A549 treated with DMSO at 1 μM for 4 hours (cell line): Measurements from ENCODE around the gene NUMA1. TPM values are rescaled to one million over a fixed set of nuclear protein-coding genes. Genes with fewer than 3 reads are reported as not detected.

ENCODE experiments used
- total RNA-seq: library from RNA; stranded (reverse); fragments of 200-300 nt; extraction: Qiagen RNA extraction; gene quantifications from 5 replicates; pipeline ENCODE4 v1.2.3, GENCODE V29; 2022; ENCODE audit warnings: low read depth

NUMA1 gene, protein sequence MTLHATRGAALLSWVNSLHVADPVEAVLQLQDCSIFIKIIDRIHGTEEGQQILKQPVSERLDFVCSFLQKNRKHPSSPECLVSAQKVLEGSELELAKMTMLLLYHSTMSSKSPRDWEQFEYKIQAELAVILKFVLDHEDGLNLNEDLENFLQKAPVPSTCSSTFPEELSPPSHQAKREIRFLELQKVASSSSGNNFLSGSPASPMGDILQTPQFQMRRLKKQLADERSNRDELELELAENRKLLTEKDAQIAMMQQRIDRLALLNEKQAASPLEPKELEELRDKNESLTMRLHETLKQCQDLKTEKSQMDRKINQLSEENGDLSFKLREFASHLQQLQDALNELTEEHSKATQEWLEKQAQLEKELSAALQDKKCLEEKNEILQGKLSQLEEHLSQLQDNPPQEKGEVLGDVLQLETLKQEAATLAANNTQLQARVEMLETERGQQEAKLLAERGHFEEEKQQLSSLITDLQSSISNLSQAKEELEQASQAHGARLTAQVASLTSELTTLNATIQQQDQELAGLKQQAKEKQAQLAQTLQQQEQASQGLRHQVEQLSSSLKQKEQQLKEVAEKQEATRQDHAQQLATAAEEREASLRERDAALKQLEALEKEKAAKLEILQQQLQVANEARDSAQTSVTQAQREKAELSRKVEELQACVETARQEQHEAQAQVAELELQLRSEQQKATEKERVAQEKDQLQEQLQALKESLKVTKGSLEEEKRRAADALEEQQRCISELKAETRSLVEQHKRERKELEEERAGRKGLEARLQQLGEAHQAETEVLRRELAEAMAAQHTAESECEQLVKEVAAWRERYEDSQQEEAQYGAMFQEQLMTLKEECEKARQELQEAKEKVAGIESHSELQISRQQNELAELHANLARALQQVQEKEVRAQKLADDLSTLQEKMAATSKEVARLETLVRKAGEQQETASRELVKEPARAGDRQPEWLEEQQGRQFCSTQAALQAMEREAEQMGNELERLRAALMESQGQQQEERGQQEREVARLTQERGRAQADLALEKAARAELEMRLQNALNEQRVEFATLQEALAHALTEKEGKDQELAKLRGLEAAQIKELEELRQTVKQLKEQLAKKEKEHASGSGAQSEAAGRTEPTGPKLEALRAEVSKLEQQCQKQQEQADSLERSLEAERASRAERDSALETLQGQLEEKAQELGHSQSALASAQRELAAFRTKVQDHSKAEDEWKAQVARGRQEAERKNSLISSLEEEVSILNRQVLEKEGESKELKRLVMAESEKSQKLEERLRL (N-terminal part only)
- 62.5 to 80.7 TPM (median 71.1 TPM) in 5 replicates for total RNA-seq

DNA sequence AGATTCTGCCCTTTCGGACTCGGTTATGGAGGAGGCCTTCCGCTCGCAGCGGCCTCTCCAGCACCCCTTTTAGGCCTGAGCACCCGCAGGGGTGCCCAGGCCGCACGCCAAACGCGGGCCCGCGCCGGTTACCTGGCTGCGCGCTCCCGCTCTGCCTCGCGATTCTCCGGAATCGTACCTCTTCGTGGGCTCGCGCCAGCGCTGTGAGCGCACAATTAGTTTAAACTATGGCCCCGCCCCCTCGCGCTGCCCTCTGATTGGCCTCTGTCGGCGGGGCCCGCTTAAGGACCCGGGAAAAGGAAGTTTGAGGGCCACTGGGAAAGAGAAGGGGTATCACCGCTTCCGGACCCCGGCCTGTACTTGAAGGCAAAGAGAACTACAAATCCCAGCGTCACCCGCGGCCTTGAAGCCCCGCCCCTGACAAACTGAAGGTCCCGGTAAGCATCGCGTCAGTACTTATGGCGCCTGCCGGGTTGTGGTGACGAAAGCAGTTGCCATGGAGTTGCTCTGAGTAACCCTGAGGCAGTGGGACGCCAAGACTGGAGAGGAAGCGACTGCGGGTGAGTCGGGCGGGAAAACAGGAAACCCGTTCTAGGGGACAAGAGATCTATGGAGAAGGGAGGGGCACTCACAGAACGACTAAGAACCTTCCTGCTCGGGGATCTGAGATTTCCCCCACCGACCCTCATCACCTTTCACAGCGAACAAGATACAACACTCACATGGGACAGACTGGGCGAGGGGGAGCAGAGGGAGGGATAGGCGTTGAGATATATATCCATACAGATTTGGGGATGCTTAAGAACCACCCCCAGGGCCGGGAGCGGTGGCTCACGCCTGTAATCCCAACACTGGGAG is at the start of gene NUMA1, which contains the start of gene LRRC51:
TSS of gene NUMA1 (minus strand) at position 217 of the 858 bp plus-strand sequence. CDS start 44,599 bp downstream, outside the sequence.
TSS of gene LRRC51 (plus strand) at position 525 of the 858 bp plus-strand sequence. CDS start 8,234 bp downstream, outside the sequence.

DNA sequence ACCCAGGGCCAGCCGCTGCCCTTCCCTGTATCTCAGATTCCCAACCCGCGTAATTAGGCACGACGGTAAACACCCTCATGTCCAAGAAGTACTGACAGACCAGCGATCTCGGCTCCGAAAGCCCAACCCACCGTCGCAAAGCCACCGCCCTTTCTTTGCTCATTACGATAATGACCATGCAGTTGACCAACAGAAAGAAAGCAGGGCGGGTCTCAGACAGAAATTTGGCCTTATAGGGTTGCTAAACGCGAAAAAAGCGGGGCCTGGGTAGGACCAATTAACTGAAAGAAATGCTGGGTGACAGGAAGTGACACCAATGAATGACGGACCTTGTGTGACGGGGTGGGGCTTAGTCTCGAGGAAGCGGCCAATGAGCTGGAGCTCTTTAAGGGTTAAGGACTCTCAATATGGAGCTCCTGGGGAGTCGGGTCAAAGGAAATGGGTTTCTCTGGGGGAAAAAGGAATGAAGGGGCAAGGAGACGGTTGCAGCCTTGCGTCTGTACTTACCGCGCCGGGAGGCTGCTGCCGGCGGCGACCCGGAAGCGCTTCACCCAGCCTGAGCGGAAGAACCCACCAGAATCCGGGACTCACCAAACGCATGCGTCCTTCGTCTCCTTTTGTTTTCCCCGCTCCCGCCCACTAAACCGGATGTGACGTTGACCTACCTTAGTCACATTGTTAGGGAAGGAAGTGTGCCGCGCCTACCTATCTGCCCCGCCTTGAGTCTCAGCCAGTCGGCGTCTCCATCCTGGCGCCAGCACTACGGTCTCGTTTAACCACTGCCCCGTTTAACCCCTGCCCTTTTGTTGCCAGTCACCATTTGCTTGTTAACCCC is 32.0 kb upstream of the NUMA1 start, which contains the start of gene ANAPC15:
TSS of gene ANAPC15 (minus strand) at position 553 of the 835 bp plus-strand sequence. CDS start 1,419 bp downstream, outside the sequence.

DNA sequence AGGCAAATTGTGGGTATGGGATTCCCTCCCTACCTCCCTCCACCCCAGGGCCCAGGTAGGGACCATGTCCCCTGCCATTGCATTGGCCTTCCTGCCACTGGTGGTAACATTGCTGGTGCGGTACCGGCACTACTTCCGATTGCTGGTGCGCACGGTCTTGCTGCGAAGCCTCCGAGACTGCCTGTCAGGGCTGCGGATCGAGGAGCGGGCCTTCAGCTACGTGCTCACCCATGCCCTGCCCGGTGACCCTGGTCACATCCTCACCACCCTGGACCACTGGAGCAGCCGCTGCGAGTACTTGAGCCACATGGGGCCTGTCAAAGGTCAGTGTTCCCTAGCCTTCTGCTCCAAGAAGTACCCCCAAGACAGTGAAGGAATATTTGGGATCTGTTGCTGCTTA is 25.5 kb upstream of the NUMA1 start, which contains the start of gene TOMT:
TSS of gene TOMT (plus strand) at position 37 of the 400 bp plus-strand sequence. CDS start at position 65, 28 bp downstream.

DNA sequence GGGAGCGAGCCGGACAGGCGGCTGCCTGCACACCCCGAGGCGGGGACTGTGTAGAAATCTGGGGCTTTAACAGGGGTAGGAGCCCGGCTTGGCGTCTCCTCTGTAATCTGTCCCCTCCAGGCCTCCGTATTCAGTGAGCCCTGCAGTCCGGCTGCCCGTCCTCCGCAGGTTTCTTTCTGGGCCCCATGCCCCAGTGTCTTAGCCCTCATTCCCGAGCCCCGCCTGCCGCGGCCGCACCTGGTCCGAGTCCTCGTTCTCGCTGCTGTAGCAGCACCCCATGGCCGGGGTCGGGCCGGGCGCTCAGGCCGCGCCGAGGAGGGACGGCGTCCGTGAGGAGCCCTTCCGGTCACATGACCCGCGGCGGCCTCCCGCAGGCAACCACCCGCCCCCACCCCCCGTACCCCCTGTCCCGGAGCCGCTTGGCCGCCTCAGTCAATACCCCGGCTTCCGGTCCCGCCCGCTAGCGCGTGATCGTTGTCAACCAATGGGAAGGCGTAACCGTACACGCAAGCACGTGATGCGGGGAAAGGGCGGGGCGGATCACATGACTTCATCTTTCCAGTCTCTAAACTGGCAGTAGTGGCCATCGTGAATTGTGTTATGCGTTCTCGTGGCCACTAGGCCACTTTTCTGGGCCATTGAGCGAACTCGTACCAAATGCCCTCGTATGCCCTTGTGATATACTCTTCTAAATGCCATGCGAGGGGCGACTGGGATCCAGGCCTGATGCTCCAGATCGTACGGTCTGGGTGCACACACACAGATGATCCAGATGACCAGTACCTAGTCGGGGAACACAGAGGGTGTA is 22.8 kb upstream of the NUMA1 start, which contains the start of gene LAMTOR1:
TSS of gene LAMTOR1 (minus strand) at position 352 of the 808 bp plus-strand sequence. CDS start at position 279, 73 bp downstream.

DNA sequence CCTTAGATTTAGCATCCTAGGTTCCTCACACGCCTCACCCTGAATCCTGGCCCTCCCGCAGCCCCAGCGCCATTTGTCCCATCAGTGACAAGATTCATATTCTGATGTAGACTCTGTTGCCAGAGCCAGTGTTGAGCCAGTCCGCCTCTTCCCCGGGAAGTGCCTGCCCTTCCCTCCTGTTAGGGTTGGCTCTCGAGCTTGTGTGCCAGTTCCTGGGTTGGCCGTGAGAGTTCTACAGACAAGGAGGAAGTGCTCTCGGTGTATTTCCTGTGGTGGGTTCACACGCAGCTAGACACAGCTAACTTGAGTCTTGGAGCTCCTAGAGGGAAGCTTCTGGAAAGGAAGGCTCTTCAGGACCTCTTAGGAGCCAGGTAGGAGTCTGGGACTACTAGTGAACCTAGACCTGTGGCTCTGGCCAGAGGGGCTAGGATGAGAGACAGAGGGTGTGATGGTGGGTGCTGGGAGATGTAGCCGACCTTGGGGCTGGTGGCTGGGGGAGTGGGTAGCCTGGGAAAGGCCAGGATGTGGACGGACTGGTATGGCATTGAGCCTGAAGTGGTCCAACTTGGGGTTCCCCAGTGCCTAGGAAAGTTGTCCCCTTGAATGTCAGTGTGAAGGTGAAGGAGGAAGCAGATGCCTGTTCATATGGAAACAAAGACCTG is 81.6 kb downstream of the NUMA1 start, which contains the start of gene IL18BP:
TSS of gene IL18BP (plus strand) at position 261 of the 662 bp plus-strand sequence. CDS start 1,076 bp downstream, outside the sequence.

Other genes starting within 250 kb of the NUMA1 start
- not detected in 5 replicates for gene DEFB108B, start 247.3 kb downstream of the NUMA1 start, total RNA-seq
- gene DEFB131B, start 202.1 kb downstream of the NUMA1 start, total RNA-seq: not detected in 5 replicates
- gene XNDC1N, start 151.9 kb downstream of the NUMA1 start, total RNA-seq: 3.2 to 4.4 TPM (median 3.9 TPM) in 5 replicates
- gene RNF121, start 151.5 kb downstream of the NUMA1 start, total RNA-seq: 56.5 to 61.4 TPM (median 59.3 TPM) in 5 replicates
- gene IL18BP, start 81.6 kb downstream of the NUMA1 start, total RNA-seq: 3.8 to 5.8 TPM (median 5.1 TPM) in 5 replicates
- 7.8 to 9.8 TPM (median 9.1 TPM) in 5 replicates for gene LRRC51, start 308 bp upstream of the NUMA1 start, total RNA-seq
- 131 to 154 TPM (median 137 TPM) in 5 replicates for gene LAMTOR1, start 22.8 kb upstream of the NUMA1 start, total RNA-seq
- gene TOMT, start 25.4 kb upstream of the NUMA1 start, total RNA-seq: not detected in 5 replicates
- 83.1 to 88.8 TPM (median 86.7 TPM) in 5 replicates for gene ANAPC15, start 32.2 kb upstream of the NUMA1 start, total RNA-seq
- gene FOLR3, start 55.2 kb upstream of the NUMA1 start, total RNA-seq: 0.18 TPM in 1 of 5 replicates, not detected in the others
- gene FOLR1, start 111.6 kb upstream of the NUMA1 start, total RNA-seq: 0.10 to 0.11 TPM in 2 of 5 replicates, not detected in the others
- gene FOLR2, start 136.3 kb upstream of the NUMA1 start, total RNA-seq: not detected in 5 replicates
- 56.8 to 87.6 TPM (median 76.2 TPM) in 5 replicates for gene INPPL1, start 144.2 kb upstream of the NUMA1 start, total RNA-seq
- gene PHOX2A, start 163.6 kb upstream of the NUMA1 start, total RNA-seq: not detected in 5 replicates